Renal cortical epithelial cell (primary cell): Measurements from ENCODE around the gene S100A2. TPM values are rescaled to one million over a fixed set of nuclear protein-coding genes. Genes with fewer than 3 reads are reported as not detected.
"Not testable (repeated sequence)": the region's sequence is repeated elsewhere in the genome, so short reads cannot be mapped to it uniquely, and the experiment has no call there.

Source experiments
- DNase-seq: peaks from one replicate; pipeline ENCODE4 v3.0.0-alpha.2; 2011; ENCODE audit warnings: low read depth
- total RNA-seq: library from RNA; depleted of rRNA; stranded (reverse); fragments of >200 nt; gene quantifications from 2 replicates; pipeline ENCODE4 v1.2.3, GENCODE V29; 2014

Gene S100A2
- total RNA-seq, 1 donor from 2014 or later, result 37.9 TPM

- DNase-seq, result no peak
These were observed 22.8 kb upstream of the S100A2 start for GRCh38 chr1:153588482-153588881.

- DNase-seq, result not testable (repeated sequence)
These were observed 22.4 kb upstream of the S100A2 start for GRCh38 chr1:153588033-153588432.

- no peak for DNase-seq
These were observed 21.7 kb upstream of the S100A2 start for GRCh38 chr1:153587314-153587713.

- no peak for DNase-seq
These were observed 20.7 kb upstream of the S100A2 start for GRCh38 chr1:153586347-153586746.

- no peak for DNase-seq
These were observed 19.4 kb upstream of the S100A2 start for GRCh38 chr1:153585006-153585405.

GRCh38 chr1:153583976-153584375, 18.3 kb upstream of the S100A2 start:
- no peak for DNase-seq

- not testable (repeated sequence) for DNase-seq
These were observed 17.9 kb upstream of the S100A2 start for GRCh38 chr1:153583514-153583913.

GRCh38 chr1:153582836-153583235, 17.2 kb upstream of the S100A2 start:
- not testable (repeated sequence) for DNase-seq

- DNase-seq, result no peak
These were observed 13.3 kb upstream of the S100A2 start for GRCh38 chr1:153578936-153579335.

GRCh38 chr1:153578490-153578889, 12.8 kb upstream of the S100A2 start:
- DNase-seq, result no peak

GRCh38 chr1:153577624-153578051, 12.0 kb upstream of the S100A2 start:
- DNase-seq, result no peak

- no peak for DNase-seq
These were observed 11.5 kb upstream of the S100A2 start for GRCh38 chr1:153577138-153577537.

- DNase-seq, result not testable (repeated sequence)
These were observed 9.9 kb upstream of the S100A2 start for GRCh38 chr1:153575497-153575896.

- not testable (repeated sequence) for DNase-seq
These were observed 9.4 kb upstream of the S100A2 start for GRCh38 chr1:153575081-153575491.

GRCh38 chr1:153573351-153573750, 7.7 kb upstream of the S100A2 start:
- no peak for DNase-seq

GRCh38 chr1:153572569-153573015, 6.9 kb upstream of the S100A2 start:
- peak; percentile 93 for DNase-seq

- DNase-seq, result no peak
These were observed 6.1 kb upstream of the S100A2 start for GRCh38 chr1:153571706-153572105.

GRCh38 chr1:153570874-153571273, 5.2 kb upstream of the S100A2 start:
- DNase-seq, result no peak

- DNase-seq, result no peak
These were observed 3.8 kb upstream of the S100A2 start for GRCh38 chr1:153569465-153569864.

- peak; percentile 77 for DNase-seq
These were observed 2.9 kb upstream of the S100A2 start for GRCh38 chr1:153568367-153569099.

GRCh38 chr1:153567621-153568366, 2.1 kb upstream of the S100A2 start:
- DNase-seq, result peak; percentile 95

GRCh38 chr1:153566414-153567371, 1.0 kb upstream of the S100A2 start:
- DNase-seq, result peak; percentile 97
